PC-3 (cell line): ENCODE results near the gene KAT2A. TPM values are rescaled to one million over a fixed set of nuclear protein-coding genes. Genes with fewer than 3 reads are reported as not detected.

ENCODE experiments used
- ATAC-seq: fragments of 200-7000 bp; cut with Tn5 transposase; 2 replicates; pipeline ENCODE4 v1.9.1; 2020; ENCODE audit warnings: mild to moderate bottlenecking, moderate library complexity
- BruUV-seq: library from RNA; stranded (reverse); fragments of 400-500 nt; replicated peaks from 2 replicates; lab custom pipeline; 2021; lab: Mats Ljungman, UMichigan
- CTCF ChIA-PET: fragments of 300-600 bp; sonication (Branson Sonifier 250); formaldehyde crosslinking; loops from one replicate; lab custom pipeline; 2022; ENCODE audit warnings: antibody characterized with exemption; lab: Charles Lee
- POLR2A ChIA-PET: fragments of 300-600 bp; sonication (Branson Sonifier 250); formaldehyde crosslinking; loops from one replicate; lab custom pipeline; 2022; ENCODE audit warnings: antibody characterized with exemption; ENCODE audit not compliant: unreplicated experiment; lab: Charles Lee
- DNase-seq: peaks from one replicate; pipeline ENCODE4 v3.0.0-alpha.2; 2015
- H2AFZ ChIP-seq: fragments of 300-600 bp; sonication (generic); 2 replicates; pipeline ENCODE4 v1.6.0; 2016; ENCODE audit warnings: antibody characterized with exemption, low read length
- H3F3A ChIP-seq: fragments of 300-600 bp; sonication (generic); one replicate; pipeline ENCODE4 v1.6.0; 2017; ENCODE audit warnings: antibody characterized with exemption, low read length, control low read depth, mild to moderate bottlenecking; ENCODE audit not compliant: unreplicated experiment
- H3K27ac ChIP-seq: fragments of 300-600 bp; sonication (generic); 2 replicates; pipeline ENCODE4 v1.5.1; 2016; ENCODE audit warnings: mild to moderate bottlenecking, low read length
- H3K27me3 ChIP-seq: fragments of 300-600 bp; sonication (generic); 2 replicates; pipeline ENCODE4 v1.6.1; 2016; ENCODE audit warnings: low read length, mixed read lengths
- H3K36me3 ChIP-seq: fragments of 300-600 bp; sonication (generic); 2 replicates; pipeline ENCODE4 v1.6.1; 2016; ENCODE audit warnings: low read depth, mixed run types, low read length, mixed read lengths
- H3K4me1 ChIP-seq: fragments of 300-600 bp; sonication (generic); 2 replicates; pipeline ENCODE4 v1.5.1; 2016; ENCODE audit warnings: low read length; ENCODE audit not compliant: insufficient read depth
- H3K4me2 ChIP-seq: fragments of 300-600 bp; sonication (generic); 2 replicates; pipeline ENCODE4 v1.6.0; 2016; ENCODE audit warnings: low read length
- H3K4me3 ChIP-seq: fragments of 300-600 bp; sonication (generic); 2 replicates; pipeline ENCODE4 v1.5.1; 2016; ENCODE audit warnings: mild to moderate bottlenecking, low read length, mixed read lengths
- H3K79me2 ChIP-seq: fragments of 300-600 bp; sonication (generic); 2 replicates; pipeline ENCODE4 v1.6.1; 2017; ENCODE audit warnings: low read length, mixed read lengths
- H3K9ac ChIP-seq: fragments of 300-600 bp; sonication (generic); 2 replicates; pipeline ENCODE4 v1.6.0; 2016; ENCODE audit warnings: mild to moderate bottlenecking, low read length
- H3K9me2 ChIP-seq: fragments of 300-600 bp; sonication (generic); replicated peaks from 2 replicates; pipeline ENCODE4 v1.6.1; 2016; ENCODE audit warnings: mixed run types, low read length, mixed read lengths
- H3K9me3 ChIP-seq: fragments of 300-600 bp; sonication (generic); 2 replicates; pipeline ENCODE4 v1.6.1; 2016; ENCODE audit warnings: low read length, mixed read lengths
- H4K20me1 ChIP-seq: fragments of 300-600 bp; sonication (generic); 2 replicates; pipeline ENCODE4 v1.6.1; 2016; ENCODE audit warnings: low read length, mixed read lengths
- EZH2 ChIP-seq: fragments of 300-600 bp; sonication (generic); IDR thresholded peaks from one replicate; pipeline ENCODE4 v1.6.1; 2017; ENCODE audit warnings: antibody characterized with exemption, mild to moderate bottlenecking, low read length; ENCODE audit not compliant: unreplicated experiment
- EZH2phosphoT487 ChIP-seq: fragments of 300-600 bp; sonication (generic); IDR thresholded peaks from 2 replicates; pipeline ENCODE4 v1.6.1; 2018; ENCODE audit warnings: mild to moderate bottlenecking, antibody characterized with exemption, low read length, borderline replicate concordance
- intact Hi-C: fragments of 100-400 bp; cut with micrococcal nuclease; formaldehyde crosslinking; loops from 2 replicates; pipeline ENCODE4 v1.9.0; 2023
- total RNA-seq: library from RNA; depleted of rRNA; stranded (reverse); fragments of >200 nt; gene quantifications from 2 replicates; pipeline ENCODE4 v1.2.3, GENCODE V29; 2014
- TF ChIP-seq, protein P1 (sequence below): fragments of 300-600 bp; sonication (generic); conservative IDR thresholded peaks from 2 replicates; pipeline ENCODE4 v1.5.1; 2017; ENCODE audit warnings: antibody characterized with exemption, low read depth, mild to moderate bottlenecking, low read length

KAT2A gene
- total RNA-seq, 1 experiment from 2014 or later = not detected

DNA sequence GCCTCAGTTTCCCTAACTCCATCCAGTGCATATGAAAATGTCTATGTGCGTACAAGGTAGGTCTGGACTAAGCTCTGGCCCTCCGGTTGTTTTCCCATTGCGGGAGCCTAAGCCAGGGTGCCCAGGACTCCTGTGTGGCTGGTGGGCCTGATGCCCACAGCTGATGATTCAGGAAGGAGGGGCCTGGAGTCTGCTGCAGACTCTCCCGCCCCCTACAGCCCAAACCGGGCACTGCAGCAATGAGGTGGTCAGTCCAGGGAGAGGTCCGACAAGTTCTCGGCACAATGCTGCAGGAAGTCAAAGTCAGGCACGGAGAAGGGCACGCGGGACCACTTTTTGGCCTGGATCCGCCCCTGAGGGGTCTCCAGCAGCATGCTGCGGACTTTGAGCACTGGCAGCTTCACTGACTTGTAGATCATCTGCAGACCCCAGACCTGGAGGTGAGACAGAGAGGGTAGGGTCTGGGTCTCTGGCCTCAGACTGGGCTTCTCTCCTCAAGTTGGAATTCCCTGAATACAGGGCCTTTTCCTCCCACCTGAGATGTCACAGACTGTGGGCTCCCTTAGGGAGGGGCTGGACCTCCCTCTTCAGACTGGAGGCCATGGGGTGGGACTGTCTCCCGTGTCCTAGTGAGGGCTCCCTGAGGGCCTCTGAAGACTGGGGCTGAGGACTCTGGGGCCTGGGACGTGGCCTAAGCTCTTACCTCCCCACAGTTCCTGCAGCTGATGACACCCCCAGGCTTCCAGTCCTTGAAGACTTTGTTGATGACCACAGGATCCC, 19.5 kb downstream of the KAT2A start:
- Histone ChIP-seq H3K9ac (no peak overlapping the region), H3K27me3 (no peaks in the 10 kb centered on the region), H3K4me3 (no peak overlapping the region), H3F3A (no peaks in the 10 kb centered on the region), H3K4me1 (peaks cover 3% of the 10 kb centered on the region; the same call in 1 of the 2 replicates), H4K20me1 (no peaks in the 10 kb centered on the region), H3K9me2 (no peaks in the 10 kb centered on the region), H2AFZ (no peak overlapping the region), H3K79me2 (no peaks in the 10 kb centered on the region), H3K4me2 (no peak overlapping the region), H3K27ac (no peak overlapping the region), H3K36me3 (no peaks in the 10 kb centered on the region), H3K9me3 (no peaks in the 10 kb centered on the region)
- ATAC-seq = peak; percentile 40
- CTCF ChIA-PET = interaction anchor here (0.6 to 0.7 kb wide), 2 partner anchors 34 to 418 kb away, joined by 3 to 4 read pairs; no protein-coding TSS in a partner anchor
- TF ChIP-seq, protein P1, sequence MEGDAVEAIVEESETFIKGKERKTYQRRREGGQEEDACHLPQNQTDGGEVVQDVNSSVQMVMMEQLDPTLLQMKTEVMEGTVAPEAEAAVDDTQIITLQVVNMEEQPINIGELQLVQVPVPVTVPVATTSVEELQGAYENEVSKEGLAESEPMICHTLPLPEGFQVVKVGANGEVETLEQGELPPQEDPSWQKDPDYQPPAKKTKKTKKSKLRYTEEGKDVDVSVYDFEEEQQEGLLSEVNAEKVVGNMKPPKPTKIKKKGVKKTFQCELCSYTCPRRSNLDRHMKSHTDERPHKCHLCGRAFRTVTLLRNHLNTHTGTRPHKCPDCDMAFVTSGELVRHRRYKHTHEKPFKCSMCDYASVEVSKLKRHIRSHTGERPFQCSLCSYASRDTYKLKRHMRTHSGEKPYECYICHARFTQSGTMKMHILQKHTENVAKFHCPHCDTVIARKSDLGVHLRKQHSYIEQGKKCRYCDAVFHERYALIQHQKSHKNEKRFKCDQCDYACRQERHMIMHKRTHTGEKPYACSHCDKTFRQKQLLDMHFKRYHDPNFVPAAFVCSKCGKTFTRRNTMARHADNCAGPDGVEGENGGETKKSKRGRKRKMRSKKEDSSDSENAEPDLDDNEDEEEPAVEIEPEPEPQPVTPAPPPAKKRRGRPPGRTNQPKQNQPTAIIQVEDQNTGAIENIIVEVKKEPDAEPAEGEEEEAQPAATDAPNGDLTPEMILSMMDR = peak; percentile 74
- TF ChIP-seq EZH2phosphoT487 (no peak), EZH2 (no peak)
- POLR2A ChIA-PET = no interaction called here
- DNase-seq = peak; percentile 51
- no TSS peak for BruUV-seq
- intact Hi-C loops = no loop called here

DNA sequence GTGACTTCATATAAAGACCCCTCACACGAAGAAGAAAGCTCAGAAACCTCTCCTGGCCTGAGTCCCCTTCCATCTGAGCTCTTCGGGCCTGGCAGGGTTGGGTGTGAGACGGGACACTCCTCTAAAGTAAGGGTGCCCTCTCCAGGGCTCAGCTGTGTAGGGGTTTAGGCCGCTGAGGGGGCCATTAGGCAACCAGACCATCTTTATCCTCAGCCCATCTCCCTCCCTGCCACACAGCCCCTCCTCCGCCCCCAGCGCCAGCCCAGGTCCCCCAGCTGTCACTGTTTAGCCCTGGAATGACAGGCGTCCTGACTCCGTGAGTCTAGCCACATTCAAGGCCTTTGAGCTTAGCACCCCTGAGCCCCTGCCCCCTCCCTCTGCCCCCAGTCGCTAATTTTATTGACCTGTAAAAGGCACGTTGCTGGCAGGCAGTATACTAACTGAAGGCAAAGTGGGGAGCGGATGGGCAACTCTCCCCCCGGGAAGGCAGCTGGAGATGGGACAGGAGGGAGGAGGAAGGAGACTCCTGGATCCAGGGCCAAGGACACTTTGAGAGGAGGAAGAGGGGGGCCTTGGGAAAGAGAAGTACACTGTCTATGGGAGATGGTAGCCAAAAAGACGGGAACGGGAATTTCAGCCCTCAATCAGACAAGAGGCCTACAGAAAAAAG, 22.3 kb downstream of the KAT2A start:
- Histone ChIP-seq H3K9me2 (no peaks in the 10 kb centered on the region), H3K4me3 (no peak overlapping the region), H3K79me2 (no peaks in the 10 kb centered on the region), H3K4me2 (no peak overlapping the region), H3K9me3 (no peaks in the 10 kb centered on the region), H3K36me3 (no peaks in the 10 kb centered on the region), H2AFZ (no peak overlapping the region), H3K27me3 (no peaks in the 10 kb centered on the region), H3F3A (no peaks in the 10 kb centered on the region), H3K27ac (no peak overlapping the region), H3K9ac (no peak overlapping the region), H3K4me1 (peaks cover 3% of the 10 kb centered on the region; the same call in 1 of the 2 replicates), H4K20me1 (no peaks in the 10 kb centered on the region)
- POLR2A ChIA-PET = no interaction called here
- CTCF ChIA-PET = no interaction called here
- TF ChIP-seq EZH2phosphoT487 (no peak), EZH2 (no peak)
- TF ChIP-seq, protein P1 = no peak
- no peak for ATAC-seq
- intact Hi-C loops = no loop called here
- DNase-seq = no peak
- no TSS peak for BruUV-seq
